SK-N-MC (cell line): ENCODE data around the gene C4BPA.

Experiments
- DNase-seq: peaks from one replicate; pipeline ENCODE4 v3.0.0-alpha.2; 2011; ENCODE audit warnings: low read depth, low spot score
- H3K27ac ChIP-seq: fragments of 200-600 bp; sonication (generic); 2 replicates; pipeline ENCODE4 v1.5.1; 2016; ENCODE audit warnings: mixed run types
- H3K36me3 ChIP-seq: fragments of 200-600 bp; sonication (generic); 2 replicates; pipeline ENCODE4 v1.6.1; 2017; ENCODE audit warnings: antibody characterized with exemption, low read length, mixed read lengths; ENCODE audit not compliant: insufficient read depth
- H3K4me3 ChIP-seq: fragments of 200-600 bp; sonication (generic); 2 replicates; pipeline ENCODE4 v1.5.1; 2016
- H3K9ac ChIP-seq: fragments of 200-600 bp; sonication (generic); 2 replicates; pipeline ENCODE4 v1.8.0; 2017; ENCODE audit warnings: mixed run types, mixed read lengths; ENCODE audit not compliant: insufficient read length
- H3K9me3 ChIP-seq: fragments of 200-600 bp; sonication (generic); 2 replicates; pipeline ENCODE4 v1.6.1; 2017; ENCODE audit warnings: low read depth, mild to moderate bottlenecking, antibody characterized with exemption, low read length, moderate library complexity, mixed read lengths
- EZH2 ChIP-seq: fragments of 200-600 bp; sonication (generic); IDR thresholded peaks from one replicate; pipeline ENCODE4 v1.6.1; 2017; ENCODE audit warnings: antibody characterized with exemption
- FOXP2 ChIP-seq: optimal IDR thresholded peaks from 2 replicates; pipeline ENCODE3; 2011; ENCODE audit warnings: mild to moderate bottlenecking, moderate library complexity; ENCODE audit not compliant: insufficient read depth; ENCODE audit errors: extremely low read length, control extremely low read depth
- POLR2AphosphoS5 ChIP-seq: IDR thresholded peaks from 2 replicates; pipeline ENCODE4 v1.6.1; 2012; ENCODE audit warnings: mild to moderate bottlenecking, low read depth, low read length, borderline replicate concordance

C4BPA gene

GRCh38 chr1:207194197-207194596 is 90.2 kb downstream of the C4BPA start:
- Histone ChIP-seq H3K4me3 (no peak overlapping the region), H3K9ac (no peak overlapping the region), H3K36me3 (no peaks in the 10 kb centered on the region), H3K9me3 (no peaks in the 10 kb centered on the region), H3K27ac (no peak overlapping the region)
- TF ChIP-seq POLR2AphosphoS5, result no peak
- no peak for TF ChIP-seq FOXP2
- no peak for TF ChIP-seq EZH2
- DNase-seq, result no peak
